Esophagus muscularis mucosa (tissue), 4 donors: ENCODE measurements around the gene THAP12.

Source experiments
- CTCF ChIP-seq, 3 experiments: fragments of 200-600 bp in 2 of 3; fragments of 450-650 bp in 1 of 3; sonication (generic) in 2 of 3; IDR thresholded peaks; one replicate each; pipeline ENCODE4 v1.5.1; 2017 to 2019; ENCODE audit warnings: antibody characterized with exemption in 3 of 3, mild to moderate bottlenecking in 2 of 3, moderate library complexity in 1 of 3
- EP300 ChIP-seq: sonication (generic); formaldehyde crosslinking; IDR thresholded peaks from one replicate; pipeline ENCODE4 v1.6.1; 2017; ENCODE audit warnings: antibody characterized with exemption
- POLR2A ChIP-seq: fragments of 450-650 bp; IDR thresholded peaks from one replicate; pipeline ENCODE4 v1.6.1; 2017; ENCODE audit warnings: antibody characterized with exemption, moderate library complexity, mild to moderate bottlenecking, low read depth
- POLR2AphosphoS5 ChIP-seq, 2 donors: sonication (generic); formaldehyde crosslinking; IDR thresholded peaks; one replicate each; pipeline ENCODE4 v1.6.1; 2017; ENCODE audit warnings: antibody characterized with exemption in 2 of 2

- no peak for TF ChIP-seq CTCF (IDR thresholded peaks at IDR 0.05)
- no peak for TF ChIP-seq POLR2A
- no peak for TF ChIP-seq POLR2AphosphoS5 (IDR thresholded peaks at IDR 0.05)
- TF ChIP-seq EP300, result no peak
Observed at GRCh38 chr11:76388408-76388807, 7.5 kb upstream of the THAP12 start.
